Right cardiac atrium (tissue), 5 donors: ENCODE results near the gene MXD3. TPM values are rescaled to one million over a fixed set of nuclear protein-coding genes. Genes with fewer than 3 reads are reported as not detected.

Source experiments
- ATAC-seq, 2 donors: fragments of 200-7000 bp; cut with Tn5 transposase; one replicate each; pipeline versions ENCODE4 v1.8.0 to v1.9.1; 2020; ENCODE audit warnings: moderate library complexity in 2 of 2, mild to moderate bottlenecking in 1 of 2
- DNase-seq, 3 donors: peaks; one replicate each; pipeline ENCODE4 v3.0.0-alpha.2; 2020
- H3K27ac ChIP-seq: one replicate; pipeline ENCODE4 v1.5.1; 2013; ENCODE audit warnings: mild to moderate bottlenecking, low read length, control low read depth, moderate library complexity
- H3K27me3 ChIP-seq: one replicate; pipeline ENCODE4 v1.6.1; 2013; ENCODE audit not compliant: control insufficient read depth, insufficient read depth
- H3K4me1 ChIP-seq: one replicate; pipeline ENCODE4 v1.6.1; 2013; ENCODE audit warnings: low read length; ENCODE audit not compliant: control insufficient read depth, insufficient read depth
- H3K4me3 ChIP-seq: one replicate; pipeline ENCODE4 v1.5.1; 2013; ENCODE audit warnings: low read length, control low read depth
- H3K9me3 ChIP-seq: one replicate; pipeline ENCODE4 v1.6.1; 2013; ENCODE audit warnings: low read length; ENCODE audit not compliant: control insufficient read depth
- WGBS: extraction: QIAGEN DNeasy Blood & Tissue Kit; methylation state at CpG from one replicate; pipeline ENCODE4 v1.1.7; 2013; 5-methylcytosine and 5-hydroxymethylcytosine counted together
- intact Hi-C, 4 donors: fragments of 100-400 bp; cut with DNase I; formaldehyde crosslinking; loops; one replicate each; pipeline versions ENCODE4 v1.11.0 to v1.14.0; 2022 to 2023
- polyA plus RNA-seq: library from polyadenylated mRNA; stranded (reverse); fragments of 200-250 nt; gene quantifications from one replicate; pipeline ENCODE4 v1.2.3, GENCODE V29; 2013
- total RNA-seq, 4 donors: library from RNA; stranded (reverse); fragmentation: NEBNext Ultra II Directional; extraction: Animal tissue kit (Norgen Biotek cat#: 25700); gene quantifications; one replicate each; pipeline ENCODE4 v1.2.1, GENCODE V29; 2021
- donor health status: healthy with polysubstance abuse.
- donor health status: DM: no; HTN: yes; CAD: no.
- donor health status: DM: no; HTN: no; CAD: no.
- donor health status: DM: no; HTN: yes; CAD: no; lungs with severe emphysema.
- donor health status: DM: yes; HTN: yes; CAD: no.

The MXD3 gene
- total and polyA plus RNA-seq, 5 donors, result 1.7 to 3.6 (median 2.4) TPM

GRCh38 chr5:177354711-177355110 is 43.0 kb upstream of the MXD3 start:
- intact Hi-C loops, result no loop called here
- DNase-seq, result peak in 1 of 3 donors; percentile 17

GRCh38 chr5:177354256-177354655 is 42.6 kb upstream of the MXD3 start:
- WGBS, result 82% methylated on average over 3 of the region's 3 CpGs
- intact Hi-C loops, result no loop called here
- DNase-seq (no peak), ATAC-seq (no peak)
- H3K27ac ChIP-seq, result no peak overlapping the region
- no peak overlapping the region for H3K4me3 ChIP-seq
- H3K27me3 ChIP-seq, result no peaks in the 10 kb centered on the region
- no peaks in the 10 kb centered on the region for H3K9me3 ChIP-seq
- no peaks in the 10 kb centered on the region for H3K4me1 ChIP-seq

More at GRCh38 chr5:177354711-177355110, 43.0 kb upstream of the MXD3 start:
- no peak overlapping the region for H3K4me3 ChIP-seq
- H3K27ac ChIP-seq, result no peak overlapping the region
- no peaks in the 10 kb centered on the region for H3K9me3 ChIP-seq
- ATAC-seq, result no peak
- H3K4me1 ChIP-seq, result no peaks in the 10 kb centered on the region
- WGBS, result 66% methylated on average over 3 of the region's 3 CpGs
- no peaks in the 10 kb centered on the region for H3K27me3 ChIP-seq

DNA sequence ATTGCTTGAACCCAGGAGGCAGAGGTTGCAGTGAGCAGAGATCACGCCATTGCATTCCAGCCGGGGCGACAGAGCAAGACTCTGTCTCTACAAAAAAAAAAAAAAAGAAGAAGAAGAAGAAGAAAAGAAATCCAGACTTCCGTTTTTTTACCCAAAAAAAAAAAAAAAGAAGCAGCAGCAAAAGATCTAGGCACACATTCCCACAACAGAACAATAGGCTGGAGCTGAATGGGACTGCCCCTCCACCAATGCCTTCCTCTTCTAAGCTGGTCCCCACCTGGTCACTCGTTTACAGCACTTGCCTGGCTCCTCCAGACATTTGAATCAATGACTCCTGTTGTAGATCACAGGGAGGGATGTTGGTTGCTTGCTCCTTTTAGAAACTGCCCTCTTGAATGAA is 41.4 kb upstream of the MXD3 start:
- no peak for ATAC-seq
- Histone ChIP-seq H3K4me1 (no peaks in the 10 kb centered on the region), H3K27ac (no peak overlapping the region), H3K9me3 (no peaks in the 10 kb centered on the region), H3K27me3 (no peaks in the 10 kb centered on the region), H3K4me3 (no peak overlapping the region)
- intact Hi-C loops, result no loop called here
- WGBS, result 71% methylated on average over 5 of the region's 5 CpGs
- DNase-seq, result peak in 1 of 3 donors; percentile 12

DNA sequence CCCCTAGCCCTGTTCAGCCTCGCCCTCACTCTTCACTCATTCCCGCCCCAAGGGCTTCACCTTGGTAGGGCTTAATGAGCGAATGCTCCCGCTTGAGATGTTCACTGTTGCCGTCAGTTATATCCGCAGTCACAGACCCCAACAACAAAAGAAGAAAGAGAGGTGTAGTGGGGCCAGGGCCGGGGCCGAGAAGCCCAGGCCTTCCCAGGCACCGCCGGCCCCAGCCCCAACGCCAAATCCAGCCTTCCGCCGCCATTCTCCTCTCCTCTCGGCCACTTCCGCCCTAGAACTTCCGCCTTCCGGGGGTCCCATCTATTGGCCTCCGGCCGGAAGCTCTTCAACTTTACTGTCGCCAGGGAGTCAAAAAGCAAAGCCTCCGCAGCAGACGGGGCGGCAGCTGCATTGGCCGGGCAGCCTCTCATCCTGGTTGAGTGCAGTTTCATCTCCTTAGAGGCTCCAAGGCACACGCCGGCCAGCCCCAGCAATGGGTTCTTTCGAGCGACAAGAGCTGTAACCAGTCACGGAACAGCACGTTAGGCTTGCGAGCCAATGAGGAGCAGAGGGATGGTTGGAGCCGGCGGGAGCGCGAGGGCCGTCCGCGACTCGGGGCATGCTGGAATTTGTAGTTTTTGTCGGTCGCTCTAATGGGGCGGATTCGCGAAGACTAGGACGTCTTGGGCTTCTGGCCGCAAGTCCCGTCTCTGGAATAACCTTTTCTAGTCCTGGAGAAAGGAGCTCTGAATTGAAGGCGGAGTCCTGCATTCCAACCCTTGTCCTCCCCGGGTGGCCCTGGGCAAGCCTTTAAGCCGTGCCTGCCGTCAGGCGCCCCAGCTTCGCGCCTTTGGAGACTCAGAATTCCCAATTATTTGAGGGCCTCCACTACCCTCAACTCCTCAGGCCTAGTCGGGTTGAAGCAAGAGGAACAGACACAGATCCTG is 40.0 kb upstream of the MXD3 start, which contains the start of gene LMAN2:
LMAN2 (minus strand) TSS at position 277 of the 938 bp plus-strand sequence; CDS start at position 256, 21 bp downstream.
- peak within 1 kb of the TSS; percentile 92 for H3K4me3 ChIP-seq
- peak; percentile 98 to 99 for ATAC-seq
- no peaks in the 10 kb centered on the region for H3K4me1 ChIP-seq
- no peaks in the 10 kb centered on the region for H3K9me3 ChIP-seq
- no peaks in the 10 kb centered on the region for H3K27me3 ChIP-seq
- WGBS, result 6% methylated on average over 55 of the region's 55 CpGs
- intact Hi-C loops, result no loop called here
- peak; percentile 94 to 96 (median 95) for DNase-seq
- peak within 1 kb of the TSS; percentile 99 for H3K27ac ChIP-seq

- no peaks in the 10 kb centered on the region for H3K4me1 ChIP-seq
- intact Hi-C loops, result no loop called here
- DNase-seq (peak in 1 of 3 donors; percentile 61), ATAC-seq (no peak)
- no peaks in the 10 kb centered on the region for H3K9me3 ChIP-seq
- H3K27me3 ChIP-seq, result no peaks in the 10 kb centered on the region
- H3K27ac ChIP-seq, result peak overlapping the region; percentile 99
- 13% methylated on average over 19 of the region's 19 CpGs for WGBS
- H3K4me3 ChIP-seq, result peak overlapping the region; percentile 92
Measured at GRCh38 chr5:177350776-177351391, 39.2 kb upstream of the MXD3 start.

DNA sequence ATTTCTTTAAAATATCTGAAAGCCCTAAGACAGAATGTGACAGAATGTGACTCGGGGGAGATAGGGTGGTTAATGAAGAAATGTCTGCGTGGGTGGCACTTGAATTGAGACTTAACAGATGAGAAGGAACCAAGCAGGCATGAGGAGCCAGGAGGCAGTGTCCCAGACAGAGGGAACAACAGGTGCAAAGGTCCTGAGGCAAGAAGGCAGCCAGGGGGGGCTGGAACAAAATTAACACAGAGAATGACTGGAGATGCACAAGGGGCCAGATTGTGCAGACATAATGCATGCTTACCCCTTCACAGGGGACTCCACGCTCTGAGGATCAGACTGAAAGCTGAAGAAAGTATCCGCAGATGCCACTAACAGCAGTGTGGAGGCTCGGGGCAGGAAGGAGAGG is 38.1 kb upstream of the MXD3 start:
- intact Hi-C loops, result no loop called here

GRCh38 chr5:177349362-177349647 is 37.6 kb upstream of the MXD3 start:
- no peaks in the 10 kb centered on the region for H3K27me3 ChIP-seq
- ATAC-seq (no peak), DNase-seq (no peak)
- no peaks in the 10 kb centered on the region for H3K4me1 ChIP-seq
- H3K27ac ChIP-seq, result no peak overlapping the region
- H3K9me3 ChIP-seq, result no peaks in the 10 kb centered on the region
- WGBS, result 59% methylated on average over 3 of the region's 3 CpGs
- H3K4me3 ChIP-seq, result no peak overlapping the region
- intact Hi-C loops, result no loop called here

More for the DNA sequence above, 38.1 kb upstream of the MXD3 start:
- no peaks in the 10 kb centered on the region for H3K4me1 ChIP-seq
- no peak for ATAC-seq
- H3K9me3 ChIP-seq, result no peaks in the 10 kb centered on the region
- 83% methylated on average over 5 of the region's 5 CpGs for WGBS
- peak in 1 of 3 donors; percentile 31 for DNase-seq
- H3K27ac ChIP-seq, result no peak overlapping the region
- no peak overlapping the region for H3K4me3 ChIP-seq
- no peaks in the 10 kb centered on the region for H3K27me3 ChIP-seq

GRCh38 chr5:177347699-177348098 is 36.0 kb upstream of the MXD3 start:
- WGBS, result 87% methylated on average over 4 of the region's 4 CpGs
- no peaks in the 10 kb centered on the region for H3K9me3 ChIP-seq
- DNase-seq (no peak), ATAC-seq (no peak)
- H3K4me1 ChIP-seq, result no peaks in the 10 kb centered on the region
- no peak overlapping the region for H3K27ac ChIP-seq
- intact Hi-C loops, result no loop called here
- H3K4me3 ChIP-seq, result no peak overlapping the region
- H3K27me3 ChIP-seq, result no peaks in the 10 kb centered on the region

- Histone ChIP-seq H3K4me3 (no peak overlapping the region), H3K27ac (no peak overlapping the region), H3K9me3 (no peaks in the 10 kb centered on the region), H3K27me3 (no peaks in the 10 kb centered on the region), H3K4me1 (no peaks in the 10 kb centered on the region)
- whole genome bisulfite sequencing, result 71% methylated on average over 4 of the region's 4 CpGs
- DNase-seq (no peak), ATAC-seq (no peak)
- intact Hi-C loops, result no loop called here
Measured at GRCh38 chr5:177346820-177347219, 35.1 kb upstream of the MXD3 start.

DNA sequence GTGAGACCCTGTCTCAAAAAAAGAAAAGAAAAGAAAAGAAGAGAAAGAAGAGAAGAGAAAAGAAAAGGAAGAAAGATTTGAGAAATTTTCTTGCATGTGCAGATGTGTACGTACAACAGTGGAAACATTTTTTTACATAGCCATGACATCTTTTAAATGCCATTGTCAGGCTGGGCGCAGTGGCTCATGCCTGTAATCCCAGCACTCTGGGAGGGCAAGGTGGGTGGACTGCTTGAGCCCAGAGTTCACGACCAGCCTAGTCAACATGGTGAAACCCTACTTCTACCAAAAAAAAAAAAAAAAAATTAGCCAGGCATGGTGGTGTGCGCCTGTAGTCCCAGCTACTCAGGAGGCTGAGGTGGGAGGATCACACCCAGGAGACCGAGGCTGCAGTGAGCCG is 33.2 kb upstream of the MXD3 start:
- intact Hi-C loops, result no loop called here
- ATAC-seq, result no peak
- Histone ChIP-seq H3K27ac (no peak overlapping the region), H3K4me3 (no peak overlapping the region), H3K4me1 (no peaks in the 10 kb centered on the region), H3K27me3 (no peaks in the 10 kb centered on the region), H3K9me3 (no peaks in the 10 kb centered on the region)
- no peak for DNase-seq
- WGBS, result 95% methylated on average over 6 of the region's 6 CpGs

GRCh38 chr5:177343777-177344176 is 32.1 kb upstream of the MXD3 start:
- Histone ChIP-seq H3K4me1 (no peaks in the 10 kb centered on the region), H3K9me3 (no peaks in the 10 kb centered on the region), H3K27ac (no peak overlapping the region), H3K4me3 (no peak overlapping the region), H3K27me3 (no peaks in the 10 kb centered on the region)
- 98% methylated on average over 6 of the region's 6 CpGs for WGBS
- DNase-seq (no peak), ATAC-seq (no peak)
- intact Hi-C loops, result no loop called here
